ENCODE data around the gene DAPK1. TPM values are rescaled to one million over a fixed set of nuclear protein-coding genes. Genes with fewer than 3 reads are reported as not detected.

DAPK1 gene
- total RNA-seq, 1 donor from 2014 or later: 168 TPM

- H3K27ac ChIP-seq: peak overlapping the region; percentile 63
- intact Hi-C loops (cut with DNase I): no loop called here
- no peak overlapping the region for H3K4me3 ChIP-seq
- no peaks in the 10 kb centered on the region for H3K27me3 ChIP-seq
- no peaks in the 10 kb centered on the region for H3K9me3 ChIP-seq
- TF ChIP-seq CTCF (IDR thresholded peaks at IDR 0.05): no peak
- peaks cover 54% of the 10 kb centered on the region for H3K4me1 ChIP-seq
- peaks cover under 1% of the 10 kb centered on the region for H3K36me3 ChIP-seq
- peak; percentile 81 for DNase-seq
- ATAC-seq: peak; percentile 64
Measured at GRCh38 chr9:87502391-87503221, 4.9 kb downstream of the DAPK1 start.

- no peak for TF ChIP-seq CTCF (IDR thresholded peaks at IDR 0.05)
- peaks cover 9% of the 10 kb centered on the region for H3K36me3 ChIP-seq
- DNase-seq (no peak), ATAC-seq (no peak)
- H3K27me3 ChIP-seq: no peaks in the 10 kb centered on the region
- peaks cover 54% of the 10 kb centered on the region for H3K4me1 ChIP-seq
- intact Hi-C loops (cut with DNase I): no loop called here
- H3K4me3 ChIP-seq: no peak overlapping the region
- no peaks in the 10 kb centered on the region for H3K9me3 ChIP-seq
- H3K27ac ChIP-seq: peak overlapping the region; percentile 63
Measured at GRCh38 chr9:87503430-87503829, 5.8 kb downstream of the DAPK1 start.

- peaks cover 10% of the 10 kb centered on the region for H3K36me3 ChIP-seq
- no peak overlapping the region for H3K27ac ChIP-seq
- no peak for TF ChIP-seq CTCF (IDR thresholded peaks at IDR 0.05)
- no peak overlapping the region for H3K4me3 ChIP-seq
- H3K4me1 ChIP-seq: peaks cover 54% of the 10 kb centered on the region
- H3K9me3 ChIP-seq: no peaks in the 10 kb centered on the region
- no peak for ATAC-seq
- H3K27me3 ChIP-seq: no peaks in the 10 kb centered on the region
- intact Hi-C loops (cut with DNase I): no loop called here
- DNase-seq: no peak
Measured at GRCh38 chr9:87503927-87504326, 6.3 kb downstream of the DAPK1 start.

- H3K9me3 ChIP-seq: no peaks in the 10 kb centered on the region
- peaks cover 10% of the 10 kb centered on the region for H3K36me3 ChIP-seq
- H3K4me1 ChIP-seq: peaks cover 61% of the 10 kb centered on the region
- no peak for TF ChIP-seq CTCF (IDR thresholded peaks at IDR 0.05)
- no peaks in the 10 kb centered on the region for H3K27me3 ChIP-seq
- no peak for ATAC-seq
- DNase-seq: no peak
- H3K4me3 ChIP-seq: no peak overlapping the region
- intact Hi-C loops (cut with DNase I): no loop called here
- H3K27ac ChIP-seq: no peak overlapping the region
Measured at GRCh38 chr9:87504938-87505337, 7.3 kb downstream of the DAPK1 start.

- Histone ChIP-seq H3K4me1 (peaks cover 61% of the 10 kb centered on the region), H3K27me3 (no peaks in the 10 kb centered on the region), H3K9me3 (no peaks in the 10 kb centered on the region), H3K4me3 (no peak overlapping the region), H3K36me3 (peaks cover 19% of the 10 kb centered on the region), H3K27ac (peak overlapping the region; percentile 56)
- intact Hi-C loops (cut with DNase I): no loop called here
- DNase-seq (no peak), ATAC-seq (peak; percentile 68)
- TF ChIP-seq CTCF (IDR thresholded peaks at IDR 0.05): no peak
Measured at GRCh38 chr9:87505869-87506678, 8.4 kb downstream of the DAPK1 start.

All from upper lobe of right lung (tissue), 1 donor.